Left ventricle myocardium inferior (tissue), 1 donor: ENCODE measurements around the gene COL25A1. TPM values are rescaled to one million over a fixed set of nuclear protein-coding genes. Genes with fewer than 3 reads are reported as not detected.

ENCODE experiments used
- DNase-seq: peaks from one replicate; pipeline ENCODE4 v3.0.0-alpha.2; 2020
- H3K27ac ChIP-seq: fragments of 200-600 bp; replicated peaks from 2 replicates; pipeline ENCODE4 v1.8.0; 2021
- H3K27me3 ChIP-seq: fragments of 200-600 bp; 2 replicates; pipeline ENCODE4 v1.8.0; 2021; ENCODE audit warnings: low read depth
- H3K36me3 ChIP-seq: fragments of 200-600 bp; 2 replicates; pipeline ENCODE4 v1.8.0; 2021
- H3K4me1 ChIP-seq: fragments of 200-600 bp; 2 replicates; pipeline ENCODE4 v1.8.0; 2021
- H3K4me3 ChIP-seq: fragments of 200-600 bp; 2 replicates; pipeline ENCODE4 v1.8.0; 2021; ENCODE audit warnings: mild to moderate bottlenecking, moderate library complexity
- H3K9me3 ChIP-seq: fragments of 200-600 bp; replicated peaks from 2 replicates; pipeline ENCODE4 v1.8.0; 2021
- intact Hi-C: fragments of 100-400 bp; cut with micrococcal nuclease; formaldehyde crosslinking; loops from one replicate; pipeline ENCODE4 v1.11.0; 2022
- total RNA-seq: library from RNA; stranded (reverse); fragmentation: NEBNext Ultra II Directional; extraction: Animal tissue kit (Norgen Biotek cat#: 25700); gene quantifications from one replicate; pipeline ENCODE4 v1.2.1, GENCODE V29; 2021
- TF ChIP-seq, protein P1 (sequence below): fragments of 200-600 bp; IDR thresholded peaks from 2 replicates; pipeline ENCODE4 v1.8.0; 2021; ENCODE audit warnings: antibody characterized with exemption, mild to moderate bottlenecking, borderline replicate concordance
- donor health status: DM: no; HTN: yes; CAD: no; lungs with severe emphysema.

The COL25A1 gene
- total RNA-seq, 1 donor from 2014 or later, result 0.77 TPM

- H3K9me3 ChIP-seq, result no peaks in the 10 kb centered on the region
- no peak overlapping the region for H3K4me3 ChIP-seq
- no peak for DNase-seq
- intact Hi-C loops, result no loop called here
- TF ChIP-seq, protein P1, sequence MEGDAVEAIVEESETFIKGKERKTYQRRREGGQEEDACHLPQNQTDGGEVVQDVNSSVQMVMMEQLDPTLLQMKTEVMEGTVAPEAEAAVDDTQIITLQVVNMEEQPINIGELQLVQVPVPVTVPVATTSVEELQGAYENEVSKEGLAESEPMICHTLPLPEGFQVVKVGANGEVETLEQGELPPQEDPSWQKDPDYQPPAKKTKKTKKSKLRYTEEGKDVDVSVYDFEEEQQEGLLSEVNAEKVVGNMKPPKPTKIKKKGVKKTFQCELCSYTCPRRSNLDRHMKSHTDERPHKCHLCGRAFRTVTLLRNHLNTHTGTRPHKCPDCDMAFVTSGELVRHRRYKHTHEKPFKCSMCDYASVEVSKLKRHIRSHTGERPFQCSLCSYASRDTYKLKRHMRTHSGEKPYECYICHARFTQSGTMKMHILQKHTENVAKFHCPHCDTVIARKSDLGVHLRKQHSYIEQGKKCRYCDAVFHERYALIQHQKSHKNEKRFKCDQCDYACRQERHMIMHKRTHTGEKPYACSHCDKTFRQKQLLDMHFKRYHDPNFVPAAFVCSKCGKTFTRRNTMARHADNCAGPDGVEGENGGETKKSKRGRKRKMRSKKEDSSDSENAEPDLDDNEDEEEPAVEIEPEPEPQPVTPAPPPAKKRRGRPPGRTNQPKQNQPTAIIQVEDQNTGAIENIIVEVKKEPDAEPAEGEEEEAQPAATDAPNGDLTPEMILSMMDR, result no peak
- H3K27me3 ChIP-seq, result no peaks in the 10 kb centered on the region
- no peak overlapping the region for H3K27ac ChIP-seq
- no peaks in the 10 kb centered on the region for H3K4me1 ChIP-seq
- H3K36me3 ChIP-seq, result no peaks in the 10 kb centered on the region
These were observed 92.8 kb downstream of the COL25A1 start for GRCh38 chr4:109209647-109210046.

- H3K4me3 ChIP-seq, result no peak overlapping the region
- TF ChIP-seq, protein P1, result no peak
- intact Hi-C loops, result no loop called here
- H3K4me1 ChIP-seq, result no peaks in the 10 kb centered on the region
- no peaks in the 10 kb centered on the region for H3K27me3 ChIP-seq
- no peaks in the 10 kb centered on the region for H3K36me3 ChIP-seq
- H3K9me3 ChIP-seq, result no peaks in the 10 kb centered on the region
- H3K27ac ChIP-seq, result no peak overlapping the region
- DNase-seq, result no peak
These were observed 94.6 kb downstream of the COL25A1 start for GRCh38 chr4:109207898-109208297.

GRCh38 chr4:109207061-109207460 lies 95.4 kb downstream of the COL25A1 start:
- H3K27ac ChIP-seq, result no peak overlapping the region
- intact Hi-C loops, result no loop called here
- no peaks in the 10 kb centered on the region for H3K36me3 ChIP-seq
- H3K9me3 ChIP-seq, result no peaks in the 10 kb centered on the region
- H3K4me3 ChIP-seq, result no peak overlapping the region
- no peak for DNase-seq
- no peaks in the 10 kb centered on the region for H3K4me1 ChIP-seq
- H3K27me3 ChIP-seq, result no peaks in the 10 kb centered on the region
- TF ChIP-seq, protein P1, result no peak

- Histone ChIP-seq H3K36me3 (no peaks in the 10 kb centered on the region), H3K4me1 (no peaks in the 10 kb centered on the region), H3K4me3 (no peak overlapping the region), H3K27me3 (no peaks in the 10 kb centered on the region), H3K9me3 (no peaks in the 10 kb centered on the region), H3K27ac (no peak overlapping the region)
- intact Hi-C loops, result no loop called here
- DNase-seq, result no peak
- TF ChIP-seq, protein P1, result no peak
These were observed 95.8 kb downstream of the COL25A1 start for GRCh38 chr4:109206620-109207019.

GRCh38 chr4:109205186-109205585 lies 97.3 kb downstream of the COL25A1 start:
- DNase-seq, result no peak
- H3K9me3 ChIP-seq, result no peaks in the 10 kb centered on the region
- no peak overlapping the region for H3K4me3 ChIP-seq
- no peaks in the 10 kb centered on the region for H3K4me1 ChIP-seq
- TF ChIP-seq, protein P1, result no peak
- H3K27ac ChIP-seq, result no peak overlapping the region
- no peaks in the 10 kb centered on the region for H3K27me3 ChIP-seq
- H3K36me3 ChIP-seq, result no peaks in the 10 kb centered on the region
- intact Hi-C loops, result no loop called here

GRCh38 chr4:109199585-109199984 lies 102.9 kb downstream of the COL25A1 start:
- no peak for DNase-seq

More at GRCh38 chr4:109199585-109199984, 102.9 kb downstream of the COL25A1 start:
- intact Hi-C loops, result no loop called here
- Histone ChIP-seq H3K27me3 (no peaks in the 10 kb centered on the region), H3K4me1 (no peaks in the 10 kb centered on the region), H3K27ac (no peak overlapping the region), H3K4me3 (no peak overlapping the region), H3K36me3 (no peaks in the 10 kb centered on the region), H3K9me3 (no peaks in the 10 kb centered on the region)
- TF ChIP-seq, protein P1, result no peak
